ENCODE data around the gene ITGA8. TPM values are rescaled to one million over a fixed set of nuclear protein-coding genes. Genes with fewer than 3 reads are reported as not detected.

ITGA8 gene
- total and polyA plus RNA-seq, 2 of the 13 experiments (the other 11 are each of a cell fraction or from before 2014, with no cell fraction given) = not detected

GRCh38 chr10:15487376-15487775 lies 232.3 kb downstream of the ITGA8 start:
- Histone ChIP-seq H3K4me3 (replicated peaks in 1 of 3; ENCODE audit: insufficient read depth in 1 of 3, low read depth in 2 of 3, low read length in 3 of 3) (no peak overlapping the region), H3K4me2 (ENCODE audit: low read depth, low read length) (no peak overlapping the region), H3K4me1 (ENCODE audit: insufficient read depth, low read length) (no peaks in the 10 kb centered on the region), H3K9me3 (ENCODE audit: low read length) (no peaks in the 10 kb centered on the region), H3K79me2 (ENCODE audit: insufficient read depth, low read length) (no peaks in the 10 kb centered on the region), H3K27me3 (ENCODE audit: control insufficient read depth in 1 of 2, insufficient read depth in 2 of 2, low read length in 2 of 2) (0 out of 5 replicates have a peak, but pooled peaks cover 0 to 4% of the 10 kb centered on the region in 2 experiments), H3K27ac (ENCODE audit: extremely low read length, insufficient read depth, low read length) (no peak overlapping the region), H2AFZ (ENCODE audit: low read length) (no peak overlapping the region), H3K9ac (ENCODE audit: insufficient read depth, low read depth, low read length) (no peak overlapping the region), H4K20me1 (ENCODE audit: insufficient read depth, low read length) (no peaks in the 10 kb centered on the region), H3K36me3 (replicated peaks in 1 of 2; ENCODE audit: control insufficient read depth in 1 of 2, insufficient read depth in 2 of 2, low read length in 2 of 2) (no peaks in the 10 kb centered on the region)
- POLR2A ChIA-PET = no interaction called here
- no TSS peak for BruUV-seq (replicated peaks)
- FAIRE-seq = no peak
- ATAC-seq = no peak
- intact Hi-C loops (cut with micrococcal nuclease; ENCODE audit: unreplicated experiment) = no loop called here
- in situ Hi-C loops (cut with HindIII; ENCODE audit: extremely low pct_ligation_motif_present, low pct_unique_long_range_greater_than_20kb) = no loop called here
- TF ChIP-seq ZNF335 (CRISPR knock-in tag; IDR thresholded peaks at IDR 0.05) (no peak), ZKSCAN8 (CRISPR knock-in tag; IDR thresholded peaks at IDR 0.05; ENCODE audit: borderline replicate concordance) (no peak), BCL6 (CRISPR knock-in tag; IDR thresholded peaks at IDR 0.05) (no peak), ETS1 (CRISPR knock-in tag; IDR thresholded peaks at IDR 0.05) (no peak), ZFP36L1 (CRISPR knock-in tag; IDR thresholded peaks at IDR 0.05) (no peak), KDM3A (CRISPR knock-in tag; IDR thresholded peaks at IDR 0.05; ENCODE audit: low read depth) (no peak), HNRNPL (IDR thresholded peaks at IDR 0.05; ENCODE audit: low read depth, low read length) (no peak), TARDBP (CRISPR knock-in tag; IDR thresholded peaks at IDR 0.05) (no peak), CBFB (CRISPR knock-in tag; IDR thresholded peaks at IDR 0.05) (no peak), ZNF317 (CRISPR knock-in tag; IDR thresholded peaks at IDR 0.05) (no peak), ZNF460 (CRISPR knock-in tag; IDR thresholded peaks at IDR 0.05; ENCODE audit: borderline replicate concordance) (no peak), ZNF772 (CRISPR knock-in tag; IDR thresholded peaks at IDR 0.05) (no peak), TRIM24 (CRISPR knock-in tag; IDR thresholded peaks at IDR 0.05) (no peak), ZNF546 (CRISPR knock-in tag; conservative IDR thresholded peaks at IDR 0.05) (no peak)
- TF ChIP-seq, protein P1, sequence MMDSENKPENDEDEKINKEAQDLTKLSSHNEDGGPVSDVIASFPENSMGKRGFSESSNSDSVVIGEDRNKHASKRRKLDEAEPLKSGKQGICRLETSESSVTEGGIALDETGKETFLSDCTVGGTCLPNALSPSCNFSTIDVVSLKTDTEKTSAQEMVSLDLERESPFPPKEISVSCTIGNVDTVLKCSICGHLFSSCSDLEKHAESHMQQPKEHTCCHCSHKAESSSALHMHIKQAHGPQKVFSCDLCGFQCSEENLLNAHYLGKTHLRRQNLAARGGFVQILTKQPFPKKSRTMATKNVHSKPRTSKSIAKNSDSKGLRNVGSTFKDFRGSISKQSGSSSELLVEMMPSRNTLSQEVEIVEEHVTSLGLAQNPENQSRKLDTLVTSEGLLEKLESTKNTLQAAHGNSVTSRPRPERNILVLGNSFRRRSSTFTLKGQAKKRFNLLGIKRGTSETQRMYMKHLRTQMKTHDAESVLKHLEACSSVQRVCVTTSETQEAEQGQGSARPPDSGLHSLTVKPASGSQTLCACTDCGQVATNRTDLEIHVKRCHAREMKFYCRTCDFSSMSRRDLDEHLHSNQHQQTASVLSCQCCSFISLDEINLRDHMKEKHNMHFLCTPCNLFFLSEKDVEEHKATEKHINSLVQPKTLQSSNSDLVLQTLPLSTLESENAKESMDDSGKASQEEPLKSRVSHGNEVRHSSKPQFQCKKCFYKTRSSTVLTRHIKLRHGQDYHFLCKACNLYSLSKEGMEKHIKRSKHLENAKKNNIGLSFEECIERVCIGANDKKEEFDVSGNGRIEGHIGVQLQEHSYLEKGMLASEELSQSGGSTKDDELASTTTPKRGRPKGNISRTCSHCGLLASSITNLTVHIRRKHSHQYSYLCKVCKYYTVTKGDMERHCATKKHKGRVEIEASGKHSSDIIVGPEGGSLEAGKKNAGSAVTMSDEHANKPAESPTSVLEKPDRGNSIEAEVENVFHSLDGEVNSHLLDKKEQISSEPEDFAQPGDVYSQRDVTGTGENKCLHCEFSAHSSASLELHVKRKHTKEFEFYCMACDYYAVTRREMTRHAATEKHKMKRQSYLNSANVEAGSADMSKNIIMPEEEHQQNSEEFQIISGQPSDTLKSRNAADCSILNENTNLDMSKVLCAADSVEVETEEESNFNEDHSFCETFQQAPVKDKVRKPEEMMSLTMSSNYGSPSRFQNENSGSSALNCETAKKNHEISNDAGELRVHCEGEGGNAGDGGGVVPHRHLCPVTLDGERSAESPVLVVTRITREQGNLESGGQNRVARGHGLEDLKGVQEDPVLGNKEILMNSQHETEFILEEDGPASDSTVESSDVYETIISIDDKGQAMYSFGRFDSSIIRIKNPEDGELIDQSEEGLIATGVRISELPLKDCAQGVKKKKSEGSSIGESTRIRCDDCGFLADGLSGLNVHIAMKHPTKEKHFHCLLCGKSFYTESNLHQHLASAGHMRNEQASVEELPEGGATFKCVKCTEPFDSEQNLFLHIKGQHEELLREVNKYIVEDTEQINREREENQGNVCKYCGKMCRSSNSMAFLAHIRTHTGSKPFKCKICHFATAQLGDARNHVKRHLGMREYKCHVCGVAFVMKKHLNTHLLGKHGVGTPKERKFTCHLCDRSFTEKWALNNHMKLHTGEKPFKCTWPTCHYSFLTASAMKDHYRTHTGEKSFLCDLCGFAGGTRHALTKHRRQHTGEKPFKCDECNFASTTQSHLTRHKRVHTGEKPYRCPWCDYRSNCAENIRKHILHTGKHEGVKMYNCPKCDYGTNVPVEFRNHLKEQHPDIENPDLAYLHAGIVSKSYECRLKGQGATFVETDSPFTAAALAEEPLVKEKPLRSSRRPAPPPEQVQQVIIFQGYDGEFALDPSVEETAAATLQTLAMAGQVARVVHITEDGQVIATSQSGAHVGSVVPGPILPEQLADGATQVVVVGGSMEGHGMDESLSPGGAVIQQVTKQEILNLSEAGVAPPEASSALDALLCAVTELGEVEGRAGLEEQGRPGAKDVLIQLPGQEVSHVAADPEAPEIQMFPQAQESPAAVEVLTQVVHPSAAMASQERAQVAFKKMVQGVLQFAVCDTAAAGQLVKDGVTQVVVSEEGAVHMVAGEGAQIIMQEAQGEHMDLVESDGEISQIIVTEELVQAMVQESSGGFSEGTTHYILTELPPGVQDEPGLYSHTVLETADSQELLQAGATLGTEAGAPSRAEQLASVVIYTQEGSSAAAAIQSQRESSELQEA (CRISPR knock-in tag; IDR thresholded peaks at IDR 0.05; ENCODE audit: not compliant biosample characterization) = no peak
- CTCF ChIA-PET (ENCODE audit: low intra/inter-chr PET ratio, low total read pairs) = no interaction called here
- 45% methylated on average over 4 of the region's 4 CpGs for WGBS (ENCODE audit: low lambda C conversion rate)
- DNase-seq (ENCODE audit: low spot score) = no peak

All from HepG2 (cell line).